Measurements from ENCODE around the gene ZNF365. TPM values are rescaled to one million over a fixed set of nuclear protein-coding genes. Genes with fewer than 3 reads are reported as not detected.

ZNF365 gene
- total and polyA plus RNA-seq, 9 of the 15 experiments (the other 6 are each of a cell fraction or from before 2014, with no cell fraction given), result 0.03 to 0.04 TPM; not detected in 7

- TF ChIP-seq ZFP30 (CRISPR knock-in tag; IDR thresholded peaks at IDR 0.05; ENCODE audit: borderline replicate concordance), result no peak
- TF ChIP-seq POLR2AphosphoS2 (IDR thresholded peaks at IDR 0.05; ENCODE audit: low read length), result no peak
- TF ChIP-seq SAFB2 (IDR thresholded peaks at IDR 0.05; ENCODE audit: borderline replicate concordance, low read depth, low read length, severe bottlenecking), result no peak
- no peak for TF ChIP-seq ZFP1 (CRISPR knock-in tag; IDR thresholded peaks at IDR 0.05)
- no peak for TF ChIP-seq ARID3B (CRISPR knock-in tag; IDR thresholded peaks at IDR 0.05; ENCODE audit: borderline replicate concordance)
Observed at GRCh38 chr10:62396864-62397263, 22.7 kb downstream of the ZNF365 start (continued).

- POLR2A ChIA-PET, result no interaction called here
- no peaks in the 10 kb centered on the region for H3K79me2 ChIP-seq (ENCODE audit: control insufficient read depth, insufficient read depth, low read length)
- no peaks in the 10 kb centered on the region for H3K36me3 ChIP-seq (ENCODE audit: control insufficient read depth, insufficient read depth, low read length)
- FAIRE-seq (no peak), ATAC-seq (no peak), DNase-seq (ENCODE audit: extremely low read depth in 1 of 4, low spot score in 3 of 4) (no peak)
- no peaks in the 10 kb centered on the region for H3K27me3 ChIP-seq (ENCODE audit: control insufficient read depth in 2 of 2, insufficient read depth in 2 of 2, low read length in 2 of 2)
- no peak overlapping the region for H3K4me3 ChIP-seq
- no peaks in the 10 kb centered on the region for H3K9me3 ChIP-seq (replicated peaks; ENCODE audit: control insufficient read depth, insufficient read depth, low read depth, low read length)
- no TSS peak for BruUV-seq (replicated peaks)
- in situ Hi-C loops (cut with MboI) (no loop called here), intact Hi-C loops (cut with micrococcal nuclease) (no loop called here)
- no peak overlapping the region for H3K4me2 ChIP-seq (ENCODE audit: insufficient read depth, low read length)
- WGBS (ENCODE audit: insufficient coverage, low coverage, missing lambda C conversion rate), result 2% methylated on average over 5 of the region's 5 CpGs
- CTCF ChIA-PET (ENCODE audit: low intra/inter-chr PET ratio), result no interaction called here
- H2AFZ ChIP-seq (ENCODE audit: low read depth, low read length), result no peak overlapping the region
- H3K9ac ChIP-seq (ENCODE audit: insufficient read depth in 1 of 2, low read depth in 2 of 2, low read length in 2 of 2), result no peak overlapping the region
- H3K9me1 ChIP-seq (ENCODE audit: control insufficient read depth, insufficient read depth, low read length), result no peaks in the 10 kb centered on the region
- H3K4me1 ChIP-seq (replicated peaks in 1 of 2; ENCODE audit: control insufficient read depth in 2 of 2, insufficient read depth in 2 of 2, low read length in 2 of 2), result no peaks in the 10 kb centered on the region
- no peak overlapping the region for H3K27ac ChIP-seq (ENCODE audit: extremely low read depth, low read depth, low read length)
- H4K20me1 ChIP-seq (replicated peaks; ENCODE audit: control insufficient read depth, insufficient read depth, low read length), result no peaks in the 10 kb centered on the region
- TF ChIP-seq SRSF9 (IDR thresholded peaks at IDR 0.05; ENCODE audit: borderline replicate concordance, low read depth, low read length), result no peak
- no peak for TF ChIP-seq RBM25 (IDR thresholded peaks at IDR 0.05; ENCODE audit: low read depth, low read length, severe bottlenecking)
- TF ChIP-seq MAFG (tag; conservative IDR thresholded peaks at IDR 0.05), result no peak
- TF ChIP-seq ZBTB40 (IDR thresholded peaks at IDR 0.05), result no peak
- TF ChIP-seq ZBTB40 (CRISPR knock-in tag; IDR thresholded peaks at IDR 0.05), result no peak
Observed at GRCh38 chr10:62399211-62399610, 25.0 kb downstream of the ZNF365 start.
